HepG2 (cell line): ENCODE measurements around the gene THADA. TPM values are rescaled to one million over a fixed set of nuclear protein-coding genes. Genes with fewer than 3 reads are reported as not detected.

Experiments used
- GATA4 ChIP-seq: sonication (generic); IDR thresholded peaks from 2 replicates; pipeline ENCODE4 v1.6.1; 2016; ENCODE audit warnings: antibody characterized with exemption, low read depth, borderline replicate concordance
- GATAD2A ChIP-seq: IDR thresholded peaks from 2 replicates; pipeline ENCODE4 v1.6.1; 2016
- HHEX ChIP-seq: IDR thresholded peaks from 2 replicates; pipeline ENCODE4 v1.6.1; 2016; ENCODE audit warnings: control low read depth
- HMG20A ChIP-seq: IDR thresholded peaks from 2 replicates; pipeline ENCODE4 v1.6.1; 2016; ENCODE audit warnings: borderline replicate concordance
- KLF11 ChIP-seq: IDR thresholded peaks from 2 replicates; pipeline ENCODE4 v1.6.1; 2016; ENCODE audit warnings: missing compliant biosample characterization
- NBN ChIP-seq: fragments of 450-650 bp; conservative IDR thresholded peaks from 2 replicates; pipeline ENCODE4 v1.6.1; 2017
- PHF21A ChIP-seq: sonication (generic); formaldehyde crosslinking; IDR thresholded peaks from 2 replicates; pipeline ENCODE4 v1.5.0; 2020; ENCODE audit warnings: mild to moderate bottlenecking, missing genetic modification reagents
- SALL1 ChIP-seq: sonication (generic); formaldehyde crosslinking; IDR thresholded peaks from 2 replicates; pipeline ENCODE4 v1.8.0; 2022; ENCODE audit warnings: mild to moderate bottlenecking, missing genetic modification reagents
- ZBTB38 ChIP-seq: sonication (generic); formaldehyde crosslinking; IDR thresholded peaks from 2 replicates; pipeline ENCODE4 v1.5.1; 2020; ENCODE audit warnings: mild to moderate bottlenecking, missing genetic modification reagents
- ZNF496 ChIP-seq: sonication (generic); formaldehyde crosslinking; IDR thresholded peaks from 2 replicates; pipeline ENCODE4 v1.8.1; 2023; ENCODE audit warnings: mild to moderate bottlenecking, moderate library complexity, missing genetic modification reagents; ENCODE audit not compliant: insufficient replicate concordance
- ZNF703 ChIP-seq: sonication (generic); formaldehyde crosslinking; IDR thresholded peaks from 2 replicates; pipeline ENCODE4 v1.5.1; 2020; ENCODE audit warnings: missing genetic modification reagents, mild to moderate bottlenecking, moderate library complexity, borderline replicate concordance
- ZNF883 ChIP-seq: sonication (generic); formaldehyde crosslinking; IDR thresholded peaks from 2 replicates; pipeline ENCODE4 v1.5.1; 2020; ENCODE audit warnings: mild to moderate bottlenecking, missing genetic modification reagents; ENCODE audit errors: not compliant biosample characterization
- polyA plus RNA-seq, 8 experiments: library from polyadenylated mRNA; depleted of rRNA in 3 of 8; stranded (reverse) in 7 of 8; unstranded in 1 of 8; fragments of >200 nt; fragmentation: Illumina TruSeq in 4 of 8; extraction: Trizol in 4 of 8; gene quantifications; 2 replicates each; pipeline versions ENCODE4 v1.2.1 to v1.2.3, GENCODE V29; 2011 to 2016; ENCODE audit warnings: low read depth in 4 of 8, missing spikeins in 1 of 8, mixed read lengths in 1 of 8; ENCODE audit not compliant: insufficient read depth in 1 of 8
- total RNA-seq, 5 experiments: library from RNA; depleted of rRNA; stranded (reverse); fragments of >200 nt; fragmentation: Illumina TruSeq; extraction: Trizol; gene quantifications; 2 replicates each; pipeline ENCODE4 v1.2.3, GENCODE V29; 2016; ENCODE audit warnings: low read depth in 1 of 5
- TF ChIP-seq, protein P1 (sequence below): sonication (generic); formaldehyde crosslinking; IDR thresholded peaks from 2 replicates; pipeline ENCODE4 v1.9.0; 2021; ENCODE audit warnings: missing genetic modification reagents, borderline replicate concordance
- TF ChIP-seq, protein P2 (sequence below): sonication (generic); formaldehyde crosslinking; IDR thresholded peaks from 2 replicates; pipeline ENCODE4 v1.9.0; 2022; ENCODE audit warnings: missing genetic modification reagents, mild to moderate bottlenecking, borderline replicate concordance
- TF ChIP-seq, protein P3 (sequence below): sonication (generic); formaldehyde crosslinking; IDR thresholded peaks from 2 replicates; pipeline ENCODE4 v1.4.0; 2020; ENCODE audit warnings: missing genetic modification reagents
- TF ChIP-seq, protein P4 (sequence below): sonication (generic); formaldehyde crosslinking; IDR thresholded peaks from 2 replicates; pipeline ENCODE4 v1.4.0; 2020; ENCODE audit warnings: mild to moderate bottlenecking, missing genetic modification reagents
- TF ChIP-seq, protein P5 (sequence below), 2 experiments: IDR thresholded peaks; 2 replicates each; pipeline ENCODE4 v1.6.1; 2011 to 2012; ENCODE audit warnings: low read length in 2 of 2, borderline replicate concordance in 1 of 2, low read depth in 1 of 2, mild to moderate bottlenecking in 1 of 2, moderate library complexity in 1 of 2

THADA gene
- total and polyA plus RNA-seq, 2 of the 13 experiments (the other 11 are each of a cell fraction or from before 2014, with no cell fraction given), result 12.7 to 21.7 TPM

DNA sequence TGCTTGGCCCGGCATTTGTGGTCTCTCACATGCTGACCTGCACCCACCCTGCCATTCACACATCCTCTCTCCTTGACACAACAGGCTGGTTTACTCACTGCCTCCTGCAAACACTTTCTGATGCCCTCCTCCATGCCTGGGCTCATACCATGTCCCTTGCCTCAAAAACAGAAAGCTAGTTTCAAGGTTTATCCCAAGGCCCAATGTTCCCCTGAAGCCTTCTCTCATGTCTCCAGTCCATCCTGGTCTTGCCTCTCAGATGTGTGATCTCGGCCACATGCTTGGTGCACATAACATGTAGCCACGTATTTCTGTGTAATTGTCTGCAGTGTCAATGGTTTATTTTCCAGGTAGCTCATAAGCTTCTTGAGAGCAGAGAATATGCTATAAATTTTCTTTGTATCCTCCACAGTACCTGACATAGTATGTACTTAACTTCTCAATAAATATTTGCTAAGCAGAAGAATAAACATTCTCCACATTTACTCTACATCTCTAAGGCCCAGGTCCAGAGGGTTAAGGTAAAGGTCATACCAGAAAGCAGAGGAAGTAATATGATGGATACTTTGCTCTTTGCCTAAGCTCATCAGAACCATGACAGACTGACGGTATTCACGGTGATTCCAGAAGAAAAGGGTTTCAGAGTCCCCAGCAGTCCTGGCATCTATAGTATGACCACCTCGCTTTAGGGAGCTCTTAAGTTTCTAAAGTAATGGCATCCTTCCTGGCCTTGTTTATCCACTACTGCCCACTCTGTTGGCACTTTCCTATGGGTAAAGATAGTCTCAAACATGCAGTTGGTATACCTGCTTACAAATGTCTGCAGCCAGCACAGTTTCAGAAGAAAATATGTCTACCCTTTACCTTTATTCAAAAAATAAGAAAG is 206.0 kb downstream of the THADA start (continued):
- no peak; the same call in 1 of the 2 replicates for TF ChIP-seq ZNF703
- peak; percentile 34; the same call in 1 of the 2 replicates for TF ChIP-seq ZBTB38 (CRISPR knock-in tag)
- TF ChIP-seq, protein P1, sequence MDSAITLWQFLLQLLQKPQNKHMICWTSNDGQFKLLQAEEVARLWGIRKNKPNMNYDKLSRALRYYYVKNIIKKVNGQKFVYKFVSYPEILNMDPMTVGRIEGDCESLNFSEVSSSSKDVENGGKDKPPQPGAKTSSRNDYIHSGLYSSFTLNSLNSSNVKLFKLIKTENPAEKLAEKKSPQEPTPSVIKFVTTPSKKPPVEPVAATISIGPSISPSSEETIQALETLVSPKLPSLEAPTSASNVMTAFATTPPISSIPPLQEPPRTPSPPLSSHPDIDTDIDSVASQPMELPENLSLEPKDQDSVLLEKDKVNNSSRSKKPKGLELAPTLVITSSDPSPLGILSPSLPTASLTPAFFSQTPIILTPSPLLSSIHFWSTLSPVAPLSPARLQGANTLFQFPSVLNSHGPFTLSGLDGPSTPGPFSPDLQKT (CRISPR knock-in tag), result no peak
- peak; percentile 77 for TF ChIP-seq SALL1 (CRISPR knock-in tag)
- TF ChIP-seq HMG20A (CRISPR knock-in tag), result peak; percentile 98
- peak; percentile 97 for TF ChIP-seq GATAD2A (CRISPR knock-in tag)
- no peak for TF ChIP-seq ZNF496 (CRISPR knock-in tag)
- no peak for TF ChIP-seq NBN
- 0 out of 2 replicates have a peak, but pooled peaks have one; percentile 29 for TF ChIP-seq KLF11
- TF ChIP-seq, protein P2, sequence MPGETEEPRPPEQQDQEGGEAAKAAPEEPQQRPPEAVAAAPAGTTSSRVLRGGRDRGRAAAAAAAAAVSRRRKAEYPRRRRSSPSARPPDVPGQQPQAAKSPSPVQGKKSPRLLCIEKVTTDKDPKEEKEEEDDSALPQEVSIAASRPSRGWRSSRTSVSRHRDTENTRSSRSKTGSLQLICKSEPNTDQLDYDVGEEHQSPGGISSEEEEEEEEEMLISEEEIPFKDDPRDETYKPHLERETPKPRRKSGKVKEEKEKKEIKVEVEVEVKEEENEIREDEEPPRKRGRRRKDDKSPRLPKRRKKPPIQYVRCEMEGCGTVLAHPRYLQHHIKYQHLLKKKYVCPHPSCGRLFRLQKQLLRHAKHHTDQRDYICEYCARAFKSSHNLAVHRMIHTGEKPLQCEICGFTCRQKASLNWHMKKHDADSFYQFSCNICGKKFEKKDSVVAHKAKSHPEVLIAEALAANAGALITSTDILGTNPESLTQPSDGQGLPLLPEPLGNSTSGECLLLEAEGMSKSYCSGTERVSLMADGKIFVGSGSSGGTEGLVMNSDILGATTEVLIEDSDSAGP (CRISPR knock-in tag), result peak; percentile 38; the same call in 1 of the 2 replicates
- peak; percentile 77 for TF ChIP-seq PHF21A (CRISPR knock-in tag)
- TF ChIP-seq, protein P3, sequence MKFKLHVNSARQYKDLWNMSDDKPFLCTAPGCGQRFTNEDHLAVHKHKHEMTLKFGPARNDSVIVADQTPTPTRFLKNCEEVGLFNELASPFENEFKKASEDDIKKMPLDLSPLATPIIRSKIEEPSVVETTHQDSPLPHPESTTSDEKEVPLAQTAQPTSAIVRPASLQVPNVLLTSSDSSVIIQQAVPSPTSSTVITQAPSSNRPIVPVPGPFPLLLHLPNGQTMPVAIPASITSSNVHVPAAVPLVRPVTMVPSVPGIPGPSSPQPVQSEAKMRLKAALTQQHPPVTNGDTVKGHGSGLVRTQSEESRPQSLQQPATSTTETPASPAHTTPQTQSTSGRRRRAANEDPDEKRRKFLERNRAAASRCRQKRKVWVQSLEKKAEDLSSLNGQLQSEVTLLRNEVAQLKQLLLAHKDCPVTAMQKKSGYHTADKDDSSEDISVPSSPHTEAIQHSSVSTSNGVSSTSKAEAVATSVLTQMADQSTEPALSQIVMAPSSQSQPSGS (CRISPR knock-in tag), result peak; percentile 74
- 0 out of 2 replicates have a peak, but pooled peaks have one; percentile 16 for TF ChIP-seq HHEX (CRISPR knock-in tag)
- 0 out of 2 replicates have a peak, but pooled peaks have one; percentile 55 for TF ChIP-seq GATA4
- TF ChIP-seq, protein P4, sequence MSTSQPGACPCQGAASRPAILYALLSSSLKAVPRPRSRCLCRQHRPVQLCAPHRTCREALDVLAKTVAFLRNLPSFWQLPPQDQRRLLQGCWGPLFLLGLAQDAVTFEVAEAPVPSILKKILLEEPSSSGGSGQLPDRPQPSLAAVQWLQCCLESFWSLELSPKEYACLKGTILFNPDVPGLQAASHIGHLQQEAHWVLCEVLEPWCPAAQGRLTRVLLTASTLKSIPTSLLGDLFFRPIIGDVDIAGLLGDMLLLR (CRISPR knock-in tag), result no peak
- TF ChIP-seq, protein P5, sequence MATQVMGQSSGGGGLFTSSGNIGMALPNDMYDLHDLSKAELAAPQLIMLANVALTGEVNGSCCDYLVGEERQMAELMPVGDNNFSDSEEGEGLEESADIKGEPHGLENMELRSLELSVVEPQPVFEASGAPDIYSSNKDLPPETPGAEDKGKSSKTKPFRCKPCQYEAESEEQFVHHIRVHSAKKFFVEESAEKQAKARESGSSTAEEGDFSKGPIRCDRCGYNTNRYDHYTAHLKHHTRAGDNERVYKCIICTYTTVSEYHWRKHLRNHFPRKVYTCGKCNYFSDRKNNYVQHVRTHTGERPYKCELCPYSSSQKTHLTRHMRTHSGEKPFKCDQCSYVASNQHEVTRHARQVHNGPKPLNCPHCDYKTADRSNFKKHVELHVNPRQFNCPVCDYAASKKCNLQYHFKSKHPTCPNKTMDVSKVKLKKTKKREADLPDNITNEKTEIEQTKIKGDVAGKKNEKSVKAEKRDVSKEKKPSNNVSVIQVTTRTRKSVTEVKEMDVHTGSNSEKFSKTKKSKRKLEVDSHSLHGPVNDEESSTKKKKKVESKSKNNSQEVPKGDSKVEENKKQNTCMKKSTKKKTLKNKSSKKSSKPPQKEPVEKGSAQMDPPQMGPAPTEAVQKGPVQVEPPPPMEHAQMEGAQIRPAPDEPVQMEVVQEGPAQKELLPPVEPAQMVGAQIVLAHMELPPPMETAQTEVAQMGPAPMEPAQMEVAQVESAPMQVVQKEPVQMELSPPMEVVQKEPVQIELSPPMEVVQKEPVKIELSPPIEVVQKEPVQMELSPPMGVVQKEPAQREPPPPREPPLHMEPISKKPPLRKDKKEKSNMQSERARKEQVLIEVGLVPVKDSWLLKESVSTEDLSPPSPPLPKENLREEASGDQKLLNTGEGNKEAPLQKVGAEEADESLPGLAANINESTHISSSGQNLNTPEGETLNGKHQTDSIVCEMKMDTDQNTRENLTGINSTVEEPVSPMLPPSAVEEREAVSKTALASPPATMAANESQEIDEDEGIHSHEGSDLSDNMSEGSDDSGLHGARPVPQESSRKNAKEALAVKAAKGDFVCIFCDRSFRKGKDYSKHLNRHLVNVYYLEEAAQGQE (IDR thresholded peaks at IDR 0.05; ENCODE audit: borderline replicate concordance in 1 of 2, low read depth in 1 of 2, low read length in 2 of 2), result 0 out of 4 replicates have a peak, but pooled peaks of 1 of the 2 experiments have one; percentile 37
- TF ChIP-seq ZNF883 (CRISPR knock-in tag), result no peak
